Spleen (tissue), 7 donors: ENCODE measurements around the gene EXOC4.

Experiments used
- CTCF ChIP-seq, 11 experiments: fragments of 200-600 bp in 7 of 11; fragments of 450-650 bp in 4 of 11; sonication (generic) in 4 of 11; IDR thresholded peaks in 8 of 11; conservative IDR thresholded peaks in 3 of 11; 1 replicate in 7 of 11; 2 replicates in 4 of 11; pipeline versions ENCODE4 v1.4.0 to v1.8.0; 2016 to 2021; ENCODE audit warnings: antibody characterized with exemption in 11 of 11, inconsistent platforms in 4 of 11, mild to moderate bottlenecking in 1 of 11
- POLR2AphosphoS5 ChIP-seq, 3 donors: sonication (generic); formaldehyde crosslinking; IDR thresholded peaks; one replicate each; pipeline ENCODE4 v1.5.1; 2017; ENCODE audit warnings: antibody characterized with exemption in 3 of 3
- donor health status: DM: no; HTN: no; CAD: no; lungs with moderate emphysema.
- donor health status: DM: no; HTN: no; CAD: no.
- donor health status: DM: no; HTN: no; CAD: no.

DNA sequence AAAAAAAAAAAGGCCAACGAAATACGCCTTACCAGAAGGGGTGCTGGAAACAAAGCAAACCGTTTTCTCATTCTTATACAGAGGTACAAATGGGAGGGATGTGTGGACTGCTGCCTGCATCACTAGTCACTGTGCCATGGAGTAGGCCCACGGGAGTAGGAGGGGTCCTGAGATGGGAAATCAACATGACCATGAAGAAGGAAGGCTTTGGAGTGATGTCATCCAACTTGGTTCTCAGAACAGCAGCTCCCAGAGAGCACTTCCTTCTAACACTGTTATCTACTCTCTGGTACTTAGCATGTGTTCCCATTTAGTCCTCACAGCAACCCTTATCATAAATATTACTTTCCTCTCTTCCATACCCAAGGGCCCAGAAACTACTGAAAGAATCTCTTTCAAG lies 814.3 kb downstream of the EXOC4 start:
- no peak for TF ChIP-seq CTCF (IDR thresholded peaks at IDR 0.05 in 8 of 11, conservative IDR thresholded peaks at IDR 0.05 in 3 of 11)
- no peak for TF ChIP-seq POLR2AphosphoS5 (IDR thresholded peaks at IDR 0.05)
